ENCODE measurements around the gene ELFN1.

ELFN1 gene

DNA sequence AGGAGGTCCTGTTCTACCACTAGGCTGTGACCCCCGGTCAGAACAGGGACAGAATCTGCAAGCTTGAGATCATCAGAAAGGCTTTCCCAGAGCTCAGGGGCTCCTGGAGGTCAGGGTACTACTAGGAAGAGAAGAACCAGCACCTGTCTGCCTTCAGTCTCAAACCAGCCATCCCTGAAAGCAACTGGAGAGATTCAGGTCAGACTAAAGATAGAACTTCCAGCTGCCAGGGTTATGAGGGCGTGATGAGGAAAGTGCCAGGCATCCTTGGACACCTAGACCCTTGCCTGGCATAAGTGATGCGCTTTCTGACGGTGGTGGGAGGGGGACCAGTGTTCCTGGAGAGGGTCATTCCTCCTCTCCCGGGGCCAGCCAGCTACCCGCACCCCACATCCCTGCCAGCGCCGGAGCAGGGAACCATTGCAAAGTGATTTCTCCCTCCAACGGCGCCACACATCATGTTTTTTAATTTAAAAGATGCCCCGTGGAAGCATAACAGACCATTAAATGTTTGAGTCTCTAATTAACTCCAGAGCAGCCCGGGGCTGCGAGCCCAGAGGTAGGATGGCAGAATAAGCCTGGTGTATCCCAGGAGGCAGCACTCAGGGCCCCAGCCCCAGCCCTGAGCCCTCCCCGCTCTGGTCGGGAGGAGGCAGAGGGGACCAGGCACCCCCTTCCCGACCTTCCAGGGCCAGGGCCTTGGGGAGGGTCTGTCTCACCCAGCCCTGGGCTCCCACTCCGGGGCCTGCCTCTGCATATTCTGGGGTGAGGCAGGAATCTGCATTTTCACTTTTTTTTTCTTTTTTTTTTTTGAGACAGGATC is 64.0 kb downstream of the ELFN1 start:
- H3K27ac ChIP-seq: no peak overlapping the region
- CTCF ChIA-PET: interaction anchor here (0.5 kb wide), 1 partner anchor 63 kb away, joined by 5 read pairs; no protein-coding TSS in a partner anchor
- POLR2A ChIA-PET (ENCODE audit: low non-redundant PET): no interaction called here
- DNase-seq (ENCODE audit: low spot score): no peak
- TF ChIP-seq, protein P1, sequence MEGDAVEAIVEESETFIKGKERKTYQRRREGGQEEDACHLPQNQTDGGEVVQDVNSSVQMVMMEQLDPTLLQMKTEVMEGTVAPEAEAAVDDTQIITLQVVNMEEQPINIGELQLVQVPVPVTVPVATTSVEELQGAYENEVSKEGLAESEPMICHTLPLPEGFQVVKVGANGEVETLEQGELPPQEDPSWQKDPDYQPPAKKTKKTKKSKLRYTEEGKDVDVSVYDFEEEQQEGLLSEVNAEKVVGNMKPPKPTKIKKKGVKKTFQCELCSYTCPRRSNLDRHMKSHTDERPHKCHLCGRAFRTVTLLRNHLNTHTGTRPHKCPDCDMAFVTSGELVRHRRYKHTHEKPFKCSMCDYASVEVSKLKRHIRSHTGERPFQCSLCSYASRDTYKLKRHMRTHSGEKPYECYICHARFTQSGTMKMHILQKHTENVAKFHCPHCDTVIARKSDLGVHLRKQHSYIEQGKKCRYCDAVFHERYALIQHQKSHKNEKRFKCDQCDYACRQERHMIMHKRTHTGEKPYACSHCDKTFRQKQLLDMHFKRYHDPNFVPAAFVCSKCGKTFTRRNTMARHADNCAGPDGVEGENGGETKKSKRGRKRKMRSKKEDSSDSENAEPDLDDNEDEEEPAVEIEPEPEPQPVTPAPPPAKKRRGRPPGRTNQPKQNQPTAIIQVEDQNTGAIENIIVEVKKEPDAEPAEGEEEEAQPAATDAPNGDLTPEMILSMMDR (conservative IDR thresholded peaks at IDR 0.05; ENCODE audit: low read depth): no peak

DNA sequence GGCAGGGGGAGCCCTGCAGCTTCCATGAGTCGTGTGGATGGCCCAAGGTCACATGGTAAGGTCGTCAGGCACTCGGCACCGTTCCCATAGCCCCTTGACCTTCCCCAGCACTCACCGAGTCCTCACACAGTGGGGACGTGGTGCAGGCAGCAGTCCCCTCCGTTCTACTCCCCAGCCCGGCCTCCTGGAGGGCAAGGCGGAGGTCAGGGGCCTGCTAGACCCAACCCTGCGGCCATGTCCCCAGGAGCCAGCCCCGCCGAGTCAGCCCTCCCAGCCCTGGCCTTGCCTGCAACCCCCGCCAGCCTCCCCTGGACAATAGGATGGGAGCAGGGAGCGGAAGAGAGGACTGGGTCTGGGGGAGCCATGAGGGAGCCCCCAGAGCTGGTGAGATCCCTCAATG is 65.2 kb downstream of the ELFN1 start:
- TF ChIP-seq, protein P1 (conservative IDR thresholded peaks at IDR 0.05; ENCODE audit: low read depth): no peak
- H3K27ac ChIP-seq: no peak overlapping the region
- POLR2A ChIA-PET (ENCODE audit: low non-redundant PET): no interaction called here
- no peak for DNase-seq (ENCODE audit: low spot score)
- CTCF ChIA-PET: interaction anchor here (1.1 kb wide), 1 partner anchor 156 kb away, joined by 4 read pairs; no protein-coding TSS in a partner anchor

DNA sequence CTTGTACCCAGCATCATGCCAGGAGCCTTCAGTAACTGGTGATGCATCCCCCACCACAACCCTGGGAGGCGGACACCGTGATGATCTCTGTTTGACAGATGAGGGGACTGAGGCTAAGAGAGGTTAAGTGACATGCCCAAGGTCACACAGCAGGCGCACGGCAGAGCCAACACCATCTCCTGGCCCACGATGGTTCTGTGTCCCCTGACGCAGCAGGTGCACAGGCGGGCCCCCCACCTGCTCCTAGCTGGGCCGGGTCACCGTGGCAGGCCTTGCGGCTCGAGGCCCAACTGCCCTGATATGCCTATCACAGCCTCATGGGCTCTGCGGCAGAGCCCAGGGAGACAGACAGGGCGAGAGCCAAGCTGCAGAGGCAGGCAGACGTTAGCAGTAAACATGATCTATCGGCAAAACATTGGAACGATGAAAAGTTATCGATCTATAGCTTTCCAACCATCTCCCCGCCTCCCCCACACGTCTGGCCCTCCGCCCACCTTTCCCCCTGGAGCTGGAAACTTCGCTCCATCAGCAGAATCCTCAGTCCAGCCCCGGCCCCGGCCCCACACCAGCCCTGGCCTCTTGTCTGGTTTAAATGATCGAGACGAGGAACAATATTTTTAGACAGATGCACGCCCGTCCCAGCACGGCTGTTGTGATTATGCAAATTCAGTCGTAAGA is 65.9 kb downstream of the ELFN1 start:
- POLR2A ChIA-PET (ENCODE audit: low non-redundant PET): no interaction called here
- H3K27ac ChIP-seq: no peak overlapping the region
- no peak for DNase-seq (ENCODE audit: low spot score)
- CTCF ChIA-PET: interaction anchor here (1.1 kb wide), 1 partner anchor 157 kb away, joined by 4 read pairs; no protein-coding TSS in a partner anchor
- TF ChIP-seq, protein P1 (conservative IDR thresholded peaks at IDR 0.05; ENCODE audit: low read depth): no peak

DNA sequence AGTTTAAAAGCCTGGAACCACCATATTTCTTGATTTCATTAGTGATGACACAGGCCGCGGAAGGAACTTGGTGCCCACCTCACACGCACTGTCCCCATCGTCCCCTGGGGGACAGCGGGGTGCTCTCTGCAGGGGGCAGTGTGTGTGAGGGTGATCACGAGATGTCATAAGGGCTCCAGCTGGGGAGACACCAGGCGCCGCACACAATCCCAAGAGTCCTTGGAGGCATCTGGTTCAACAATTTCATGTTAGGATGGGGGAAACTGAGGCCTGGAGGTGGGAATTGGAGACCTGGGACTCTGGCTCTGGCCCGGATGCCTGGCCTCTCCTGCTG is 66.4 kb downstream of the ELFN1 start:
- CTCF ChIA-PET: no interaction called here
- H3K27ac ChIP-seq: no peak overlapping the region
- POLR2A ChIA-PET (ENCODE audit: low non-redundant PET): interaction anchor here (0.7 kb wide), 1 partner anchor 166 kb away, joined by 3 read pairs; no protein-coding TSS in a partner anchor
- no peak for DNase-seq (ENCODE audit: low spot score)
- TF ChIP-seq, protein P1 (conservative IDR thresholded peaks at IDR 0.05; ENCODE audit: low read depth): no peak

DNA sequence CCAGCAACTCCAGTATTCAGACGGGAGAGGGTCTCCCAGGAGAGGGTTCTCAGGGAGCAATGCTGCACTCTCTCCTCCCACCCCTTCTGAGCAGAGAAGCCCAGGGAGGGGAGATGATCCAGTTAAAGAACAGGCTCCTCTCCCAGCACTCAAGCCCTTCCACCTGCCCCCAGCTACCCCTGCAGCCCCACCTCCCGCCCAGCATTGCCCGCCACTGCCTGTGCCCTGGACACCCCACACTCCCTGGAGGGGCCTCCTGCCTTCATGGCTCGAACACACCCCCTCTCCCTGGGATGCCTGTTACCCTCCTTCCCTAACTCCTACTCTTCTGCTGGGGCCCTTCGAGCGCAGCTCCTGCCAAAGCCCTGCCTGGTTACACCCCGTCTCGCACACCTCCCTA is 66.8 kb downstream of the ELFN1 start:
- DNase-seq (ENCODE audit: low spot score): no peak
- no peak overlapping the region for H3K27ac ChIP-seq
- ChIA-PET POLR2A (ENCODE audit: low non-redundant PET) (interaction anchor here (0.7 kb wide), 1 partner anchor 167 kb away, joined by 3 read pairs; no protein-coding TSS in a partner anchor), CTCF (no interaction called here)
- TF ChIP-seq, protein P1 (conservative IDR thresholded peaks at IDR 0.05; ENCODE audit: low read depth): no peak

DNA sequence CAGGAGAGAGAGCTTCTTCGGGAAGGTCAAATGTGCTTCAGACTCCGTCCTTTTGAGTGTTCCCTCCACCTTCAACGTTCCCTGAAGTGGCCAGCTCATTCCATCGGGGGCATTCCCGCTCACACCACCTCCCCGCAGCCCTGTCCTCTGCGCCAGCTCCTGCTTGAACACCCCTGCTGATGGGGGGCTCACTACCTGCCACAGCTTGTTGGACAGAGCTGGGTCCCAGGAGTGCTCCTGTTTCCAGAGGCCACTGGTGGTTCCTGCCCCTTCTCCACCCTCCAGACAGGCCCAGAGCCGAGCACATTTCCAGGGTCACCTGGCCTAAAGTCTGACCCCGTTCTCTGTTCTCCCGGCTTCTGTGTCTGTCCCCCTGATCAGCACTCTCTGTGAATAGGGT is 67.4 kb downstream of the ELFN1 start:
- TF ChIP-seq, protein P1 (conservative IDR thresholded peaks at IDR 0.05; ENCODE audit: low read depth): no peak
- H3K27ac ChIP-seq: no peak overlapping the region
- CTCF ChIA-PET: no interaction called here
- no peak for DNase-seq (ENCODE audit: low spot score)
- POLR2A ChIA-PET (ENCODE audit: low non-redundant PET): no interaction called here

Data from RWPE1 (cell line).